HG02798 (cell line): ENCODE data around the gene GDPD4.

Experiments
- ATAC-seq: cut with Tn5 transposase; IDR thresholded peaks from one replicate; pipeline ENCODE4 v1.9.1; 2021; ENCODE audit warnings: mild to moderate bottlenecking; ENCODE audit not compliant: unreplicated experiment, poor library complexity

The GDPD4 gene

DNA sequence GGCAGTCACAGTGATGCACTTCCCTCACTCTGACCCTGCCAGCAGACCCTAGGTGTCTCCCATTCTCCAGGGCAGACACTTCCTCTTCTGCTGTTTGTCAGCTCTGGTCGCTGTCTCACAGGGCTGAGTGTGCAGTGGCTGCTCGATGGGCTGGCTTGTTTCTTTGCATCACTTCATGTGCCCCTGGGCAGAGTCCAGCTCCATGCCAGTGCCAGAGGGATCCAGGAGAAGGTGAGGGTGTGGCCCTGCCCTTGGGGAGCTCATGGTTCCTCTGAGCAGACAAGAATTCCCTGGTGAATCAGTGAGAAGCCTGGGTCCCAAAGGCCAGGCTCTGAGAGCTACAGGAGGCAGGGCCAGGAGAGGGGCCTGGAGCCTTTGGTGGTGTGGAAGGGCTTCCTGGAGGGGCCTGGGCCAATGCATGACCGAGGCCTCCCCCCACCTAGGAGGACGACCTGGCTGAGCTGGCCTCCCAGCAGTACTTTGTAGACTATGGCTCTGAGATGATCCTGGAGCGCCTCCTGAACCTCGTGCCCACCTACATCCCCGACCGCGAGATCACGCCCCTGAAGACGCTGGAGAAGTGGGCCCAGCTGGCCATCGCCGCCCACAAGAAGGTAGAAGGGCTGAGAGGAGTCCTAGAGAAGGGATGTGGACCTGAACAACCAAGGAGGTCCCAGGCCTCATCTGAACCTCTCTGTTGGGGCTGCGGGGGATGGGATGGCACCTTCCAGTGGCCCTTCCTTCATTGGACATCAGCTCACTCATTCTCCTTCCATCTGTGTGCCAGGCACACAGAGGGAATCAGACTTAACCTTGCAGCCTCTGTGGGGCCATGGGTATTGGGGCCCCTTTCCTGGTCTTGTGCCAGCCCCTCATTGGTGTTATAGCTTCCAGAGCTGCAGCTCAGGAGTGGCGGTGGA is 107.3 kb downstream of the GDPD4 start:
- ATAC-seq: no peak

GRCh38 chr11:77193167-77193566 is 108.3 kb downstream of the GDPD4 start:
- ATAC-seq: no peak

DNA sequence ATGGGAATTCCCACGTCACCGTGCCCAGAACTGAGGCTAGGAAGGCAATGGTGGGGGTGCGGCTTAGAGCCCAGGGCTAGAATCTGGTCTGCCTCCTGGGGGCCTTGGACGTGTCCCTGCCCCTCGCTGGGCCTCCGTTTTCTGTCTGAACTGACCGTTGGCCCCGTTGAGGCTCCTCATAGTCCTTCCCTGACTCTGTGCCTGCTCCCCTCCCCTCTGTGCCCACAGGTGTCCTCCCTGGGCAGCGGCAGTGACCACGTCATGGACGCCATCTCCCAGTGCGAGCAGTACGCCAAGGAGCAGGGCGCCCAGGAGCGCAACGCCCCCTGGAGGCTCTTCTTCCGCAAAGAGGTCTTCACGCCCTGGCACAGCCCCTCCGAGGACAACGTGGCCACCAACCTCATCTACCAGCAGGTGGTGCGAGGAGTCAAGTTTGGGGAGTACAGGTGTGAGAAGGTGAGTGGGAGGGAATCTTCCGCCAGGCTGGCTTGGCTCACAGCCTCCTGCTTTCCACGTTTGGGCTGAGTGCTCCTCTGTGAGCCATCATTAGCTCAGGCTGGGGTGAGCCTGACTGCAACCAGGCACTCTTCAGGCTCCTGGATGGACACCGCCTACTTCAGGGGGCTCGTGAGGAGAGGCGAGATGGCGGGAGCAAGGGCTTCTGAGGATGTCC is 109.5 kb downstream of the GDPD4 start:
- ATAC-seq: no peak

DNA sequence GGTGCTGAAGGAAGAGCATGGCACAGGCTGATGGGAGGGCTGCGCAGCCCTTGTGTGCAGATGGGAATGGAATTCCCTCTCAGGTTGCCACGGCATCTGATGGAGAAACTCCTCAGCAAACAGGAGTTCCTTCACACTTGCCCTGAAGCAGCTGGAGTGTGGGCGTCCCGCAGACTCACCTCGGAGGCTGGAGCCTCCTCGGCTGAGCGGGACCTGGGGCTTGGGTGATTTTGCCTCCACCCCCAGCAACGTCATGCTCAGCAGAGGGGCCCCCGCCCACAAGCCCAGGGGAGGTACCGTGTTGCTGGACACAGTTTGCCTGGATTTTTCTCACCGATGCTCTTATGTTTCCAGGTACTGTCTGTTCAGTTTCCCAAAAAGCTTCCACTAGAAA is 110.1 kb downstream of the GDPD4 start:
- ATAC-seq: no peak

DNA sequence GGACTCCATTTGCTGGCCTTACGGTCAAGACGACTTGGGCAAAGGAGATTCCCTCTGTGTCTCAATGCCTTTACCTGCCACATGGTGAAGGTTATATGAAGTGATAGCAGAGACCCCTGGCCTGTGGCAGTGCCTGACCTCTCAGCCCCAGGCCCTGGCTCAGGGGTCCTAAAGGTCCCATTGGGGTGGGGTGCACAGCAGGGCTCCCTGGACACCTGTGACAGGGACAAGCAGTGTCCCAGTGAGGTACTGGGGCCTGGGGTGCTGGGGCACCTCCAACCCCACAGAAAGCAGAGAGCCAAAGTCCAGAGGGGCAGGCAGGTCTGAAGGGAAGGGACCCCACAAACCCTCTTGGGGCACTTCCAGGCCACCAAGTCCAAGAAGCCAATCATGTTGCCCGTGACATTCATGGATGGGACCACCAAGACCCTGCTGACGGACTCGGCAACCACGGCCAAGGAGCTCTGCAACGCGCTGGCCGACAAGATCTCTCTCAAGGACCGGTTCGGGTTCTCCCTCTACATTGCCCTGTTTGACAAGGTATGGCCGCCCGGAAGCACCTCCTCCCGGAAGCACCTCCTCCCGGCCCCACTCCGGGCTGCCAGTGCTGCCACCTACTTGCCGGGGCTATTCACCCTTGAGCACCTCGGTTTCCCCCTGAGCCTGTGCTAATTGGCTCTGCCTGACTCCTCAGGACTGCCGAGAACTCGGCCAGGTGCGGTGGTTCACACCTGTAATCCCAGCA is 111.0 kb downstream of the GDPD4 start:
- ATAC-seq: no peak

DNA sequence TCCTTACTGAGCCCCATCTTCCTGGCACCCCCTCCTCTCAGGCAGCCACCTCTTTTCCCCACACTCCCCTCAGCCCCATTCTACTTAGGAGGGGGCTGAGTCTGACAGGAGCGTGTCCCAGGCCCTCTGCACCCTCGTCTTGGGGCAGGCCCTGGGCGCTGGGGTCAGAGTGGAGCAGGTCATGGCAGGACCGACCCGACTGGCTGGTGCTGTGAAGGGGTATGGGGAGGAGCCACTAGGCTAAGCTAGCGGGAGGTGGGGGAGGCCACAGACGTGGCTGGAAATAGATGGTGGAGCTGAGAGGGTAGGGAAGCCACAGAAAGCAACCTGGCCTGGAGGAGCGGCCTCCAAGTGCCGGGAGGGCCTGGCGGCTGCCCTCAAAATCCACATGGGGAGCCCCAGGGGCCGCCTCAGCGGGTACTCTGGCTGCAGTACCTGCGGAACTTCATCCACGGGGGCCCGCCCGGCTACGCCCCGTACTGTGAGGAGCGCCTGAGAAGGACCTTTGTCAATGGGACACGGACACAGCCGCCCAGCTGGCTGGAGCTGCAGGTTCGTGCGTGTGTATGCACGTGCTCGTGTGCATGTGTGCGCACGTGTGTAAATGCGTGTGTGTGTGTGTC is 111.8 kb downstream of the GDPD4 start:
- ATAC-seq: no peak

- no peak for ATAC-seq
Observed at GRCh38 chr11:77188633-77189491, 112.6 kb downstream of the GDPD4 start.

GRCh38 chr11:77187776-77188632 is 113.5 kb downstream of the GDPD4 start:
- ATAC-seq: peak; percentile 54

DNA sequence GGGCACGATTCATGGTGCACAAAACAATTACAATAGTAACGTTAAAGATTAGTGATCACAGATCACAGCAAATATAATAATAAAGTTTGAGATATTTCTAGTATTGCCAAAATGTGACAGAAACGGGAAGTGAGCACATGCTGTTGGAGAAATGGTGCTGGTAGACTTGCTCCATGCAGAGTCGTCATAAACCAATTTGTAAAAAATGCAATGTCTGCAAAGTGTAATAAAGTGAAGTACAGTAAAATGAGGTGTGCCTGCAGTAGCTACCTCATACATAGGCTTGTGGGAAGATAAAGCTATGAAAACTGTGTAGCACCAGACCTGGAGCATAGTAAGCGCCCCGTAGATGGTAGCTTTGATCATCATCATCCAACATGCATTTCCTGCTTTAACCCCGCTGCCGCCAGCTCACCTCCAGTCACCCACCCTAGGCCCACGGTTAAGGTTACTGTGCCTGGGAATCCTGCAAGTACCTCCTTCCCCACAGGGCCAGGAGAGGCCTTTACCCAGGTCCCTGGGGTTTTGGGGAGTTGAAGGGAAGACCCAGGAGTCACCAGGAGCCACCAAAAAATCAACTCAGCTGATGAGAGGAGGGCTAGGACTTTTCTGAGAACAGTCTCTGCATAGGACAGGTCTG is 114.3 kb downstream of the GDPD4 start:
- ATAC-seq: no peak

- ATAC-seq: no peak
Observed at GRCh38 chr11:77186302-77186701, 115.2 kb downstream of the GDPD4 start.

GRCh38 chr11:77184136-77184860 is 117.2 kb downstream of the GDPD4 start:
- ATAC-seq: no peak

DNA sequence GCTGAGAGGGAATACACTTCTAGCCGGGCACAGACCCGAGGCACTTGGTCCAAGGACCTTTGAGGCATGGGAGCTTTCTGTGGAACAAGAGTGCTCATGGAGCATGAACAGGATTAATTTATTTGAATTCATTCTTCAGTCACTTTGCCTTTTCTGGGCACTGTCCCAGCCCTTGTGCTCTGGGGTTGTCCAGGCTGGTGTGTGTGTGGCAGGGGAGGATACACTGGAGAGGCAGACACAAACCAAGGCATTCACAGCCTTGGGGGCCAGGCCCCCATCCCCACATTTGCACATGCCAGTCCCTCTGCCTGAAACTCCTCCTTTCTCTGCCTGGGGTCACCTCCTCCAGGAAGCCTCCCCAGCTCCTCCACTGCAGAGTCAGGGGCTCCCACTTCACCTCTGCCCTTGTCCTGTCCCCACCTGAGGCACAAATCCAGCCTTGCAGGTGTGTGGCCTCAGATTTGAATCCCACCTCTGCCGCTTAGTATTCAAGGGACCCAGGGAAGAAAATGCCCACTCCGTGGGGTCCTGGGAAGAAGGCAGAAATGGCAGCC is 118.0 kb downstream of the GDPD4 start:
- no peak for ATAC-seq

- ATAC-seq: no peak
Observed at GRCh38 chr11:77182542-77183430, 118.7 kb downstream of the GDPD4 start.

- ATAC-seq: no peak
Observed at GRCh38 chr11:77181799-77182541, 119.5 kb downstream of the GDPD4 start.

- no peak for ATAC-seq
Observed at GRCh38 chr11:77181226-77181625, 120.3 kb downstream of the GDPD4 start.

DNA sequence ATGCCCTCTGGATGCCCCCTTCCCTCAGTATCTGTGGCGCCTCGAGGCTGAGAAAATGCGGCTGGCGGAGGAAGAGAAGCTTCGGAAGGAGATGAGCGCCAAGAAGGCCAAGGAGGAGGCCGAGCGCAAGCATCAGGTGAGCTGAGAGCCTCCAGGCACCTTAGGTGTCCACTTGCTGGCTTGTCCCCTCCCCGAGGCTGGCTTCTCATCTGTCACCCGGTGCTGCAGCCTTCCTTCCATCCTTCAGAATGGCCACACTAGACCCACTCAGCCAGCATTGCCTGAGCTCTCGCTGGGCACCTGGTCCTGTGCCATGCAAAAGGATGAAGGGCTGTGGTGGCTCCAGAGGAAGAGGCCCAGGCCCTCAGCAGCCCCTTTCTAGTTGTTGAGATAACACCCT is 121.1 kb downstream of the GDPD4 start:
- no peak for ATAC-seq
